ENCODE measurements around the gene ZIC5.

Gene ZIC5

DNA sequence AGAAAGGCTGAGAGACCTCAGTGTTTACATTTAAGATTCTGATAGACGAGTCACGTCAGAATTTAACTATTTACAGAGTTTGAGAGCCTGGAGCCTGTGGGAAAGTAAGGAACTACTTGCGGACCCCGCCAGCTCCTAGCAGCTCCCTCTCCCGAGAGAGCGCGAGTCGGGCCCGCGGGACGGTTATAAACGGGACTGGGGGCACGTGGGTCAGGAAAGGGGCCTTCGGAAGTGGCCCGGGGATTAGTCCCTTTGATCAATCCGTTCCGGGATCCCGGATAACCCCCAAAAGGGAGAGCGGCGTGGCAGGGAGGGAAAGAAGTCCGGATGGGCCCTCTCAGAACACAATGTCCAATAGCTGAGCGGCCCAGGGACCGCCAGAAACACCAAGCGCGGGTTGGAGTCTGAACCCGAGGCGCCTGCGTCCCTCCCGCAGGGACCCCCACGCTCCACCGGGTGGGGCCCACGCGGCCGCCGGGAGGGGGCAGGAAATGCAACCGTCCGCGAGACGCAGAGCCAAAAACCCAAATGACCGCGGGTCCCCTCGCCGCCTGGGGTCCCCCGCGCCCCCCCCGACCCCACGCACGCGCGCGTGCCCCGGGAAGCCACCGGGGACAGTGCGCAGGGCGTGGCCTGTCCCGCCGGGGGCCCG is 3.6 kb downstream of the ZIC5 start:
- H3K36me3 ChIP-seq (ENCODE audit: low read length), result no peaks in the 10 kb centered on the region
- H4K20me1 ChIP-seq (ENCODE audit: low read depth, low read length), result no peaks in the 10 kb centered on the region
- H3K9ac ChIP-seq (ENCODE audit: low read length), result no peak overlapping the region

DNA sequence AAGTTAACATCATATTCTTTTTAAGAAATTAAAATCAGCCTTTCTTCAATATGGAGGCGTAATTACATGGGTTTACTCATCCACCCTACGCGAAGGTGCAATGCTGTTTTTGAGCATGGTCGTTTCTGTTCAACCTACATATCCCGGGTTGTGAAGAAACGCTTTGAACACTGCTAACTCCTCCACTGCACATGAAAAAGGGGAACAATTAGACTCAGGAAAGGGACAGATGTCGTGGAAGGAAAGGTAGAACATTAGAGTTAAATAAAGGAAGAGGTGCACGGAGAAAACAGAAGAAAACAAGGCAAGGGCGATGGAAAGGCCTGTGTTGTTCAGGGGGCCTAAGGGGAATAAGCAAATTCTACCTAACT is 4.1 kb downstream of the ZIC5 start:
- no peaks in the 10 kb centered on the region for H3K9me3 ChIP-seq (ENCODE audit: insufficient read depth, low read length)
- H2AFZ ChIP-seq (ENCODE audit: low read depth, low read length, severe bottlenecking), result no peak overlapping the region

More for the DNA sequence above, 3.6 kb downstream of the ZIC5 start:
- no peak overlapping the region for H3K4me3 ChIP-seq (ENCODE audit: insufficient read depth, low read length, poor library complexity, severe bottlenecking)
- no peak overlapping the region for H3K27ac ChIP-seq (ENCODE audit: low read depth, low read length)
- no peak overlapping the region for H2AFZ ChIP-seq (ENCODE audit: low read depth, low read length, severe bottlenecking)
- H3K27me3 ChIP-seq (ENCODE audit: low read length), result no peaks in the 10 kb centered on the region
- H3F3A ChIP-seq (ENCODE audit: insufficient read depth), result no peaks in the 10 kb centered on the region
- H3K9me3 ChIP-seq (ENCODE audit: insufficient read depth, low read length), result no peaks in the 10 kb centered on the region
- TF ChIP-seq, protein P1, sequence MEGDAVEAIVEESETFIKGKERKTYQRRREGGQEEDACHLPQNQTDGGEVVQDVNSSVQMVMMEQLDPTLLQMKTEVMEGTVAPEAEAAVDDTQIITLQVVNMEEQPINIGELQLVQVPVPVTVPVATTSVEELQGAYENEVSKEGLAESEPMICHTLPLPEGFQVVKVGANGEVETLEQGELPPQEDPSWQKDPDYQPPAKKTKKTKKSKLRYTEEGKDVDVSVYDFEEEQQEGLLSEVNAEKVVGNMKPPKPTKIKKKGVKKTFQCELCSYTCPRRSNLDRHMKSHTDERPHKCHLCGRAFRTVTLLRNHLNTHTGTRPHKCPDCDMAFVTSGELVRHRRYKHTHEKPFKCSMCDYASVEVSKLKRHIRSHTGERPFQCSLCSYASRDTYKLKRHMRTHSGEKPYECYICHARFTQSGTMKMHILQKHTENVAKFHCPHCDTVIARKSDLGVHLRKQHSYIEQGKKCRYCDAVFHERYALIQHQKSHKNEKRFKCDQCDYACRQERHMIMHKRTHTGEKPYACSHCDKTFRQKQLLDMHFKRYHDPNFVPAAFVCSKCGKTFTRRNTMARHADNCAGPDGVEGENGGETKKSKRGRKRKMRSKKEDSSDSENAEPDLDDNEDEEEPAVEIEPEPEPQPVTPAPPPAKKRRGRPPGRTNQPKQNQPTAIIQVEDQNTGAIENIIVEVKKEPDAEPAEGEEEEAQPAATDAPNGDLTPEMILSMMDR (IDR thresholded peaks at IDR 0.05; ENCODE audit: insufficient read depth, low read length, poor library complexity, severe bottlenecking), result no peak
- no peak for TF ChIP-seq EZH2phosphoT487 (conservative IDR thresholded peaks at IDR 0.05; ENCODE audit: low read length)
- no peak overlapping the region for H3K4me2 ChIP-seq (ENCODE audit: low read depth, low read length, poor library complexity, severe bottlenecking)
- no peaks in the 10 kb centered on the region for H3K9me2 ChIP-seq (replicated peaks; ENCODE audit: insufficient read depth, low read length)
- no peaks in the 10 kb centered on the region for H3K79me2 ChIP-seq (ENCODE audit: insufficient read depth, low read length)

DNA sequence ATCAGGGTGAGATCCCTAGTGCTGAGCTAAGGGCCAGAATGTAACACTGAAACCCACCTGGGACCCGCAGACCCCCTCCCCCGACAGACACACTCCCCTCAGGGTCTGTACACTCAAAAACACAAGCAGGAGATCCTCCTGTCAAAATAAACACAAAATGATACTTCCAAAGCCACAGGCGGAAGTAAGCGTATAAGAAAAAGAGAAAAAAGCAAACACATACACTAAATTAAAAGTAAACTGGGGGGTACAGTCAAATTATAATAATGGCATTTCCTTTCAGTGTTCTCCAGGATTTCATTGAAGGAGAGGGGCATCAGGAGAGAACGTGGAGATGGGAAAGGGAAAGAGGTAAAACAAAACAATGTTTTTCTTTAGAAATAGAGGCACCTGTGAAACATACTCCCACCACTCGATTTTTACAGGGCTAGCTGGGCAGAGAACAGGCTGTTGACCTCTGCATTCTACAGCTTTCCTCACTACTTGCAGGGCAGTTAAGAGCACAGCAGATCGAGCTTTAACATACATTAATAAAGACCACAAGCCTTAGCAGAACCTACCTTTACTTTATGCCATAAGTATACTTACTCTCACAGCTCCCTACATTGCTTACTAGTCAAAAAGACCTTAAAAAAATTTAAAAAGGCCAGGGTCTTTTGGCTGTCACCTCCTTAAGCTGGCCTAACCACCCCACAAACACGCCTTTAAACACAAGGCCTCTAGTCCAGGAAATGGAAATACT is 5.3 kb downstream of the ZIC5 start:
- Histone ChIP-seq H4K20me1 (ENCODE audit: low read depth, low read length) (no peaks in the 10 kb centered on the region), H3K4me3 (ENCODE audit: insufficient read depth, low read length, poor library complexity, severe bottlenecking) (no peak overlapping the region), H2AFZ (ENCODE audit: low read depth, low read length, severe bottlenecking) (no peak overlapping the region), H3K79me2 (ENCODE audit: insufficient read depth, low read length) (no peaks in the 10 kb centered on the region), H3K27me3 (ENCODE audit: low read length) (no peaks in the 10 kb centered on the region), H3K9me2 (replicated peaks; ENCODE audit: insufficient read depth, low read length) (no peaks in the 10 kb centered on the region), H3K27ac (ENCODE audit: low read depth, low read length) (no peak overlapping the region), H3K36me3 (ENCODE audit: low read length) (no peaks in the 10 kb centered on the region), H3F3A (ENCODE audit: insufficient read depth) (no peaks in the 10 kb centered on the region), H3K9me3 (ENCODE audit: insufficient read depth, low read length) (no peaks in the 10 kb centered on the region), H3K9ac (ENCODE audit: low read length) (no peak overlapping the region), H3K4me2 (ENCODE audit: low read depth, low read length, poor library complexity, severe bottlenecking) (no peak overlapping the region)
- TF ChIP-seq EZH2phosphoT487 (conservative IDR thresholded peaks at IDR 0.05; ENCODE audit: low read length), result no peak
- TF ChIP-seq, protein P1 (IDR thresholded peaks at IDR 0.05; ENCODE audit: insufficient read depth, low read length, poor library complexity, severe bottlenecking), result no peak

More for the DNA sequence above, 4.1 kb downstream of the ZIC5 start:
- no peak overlapping the region for H3K4me2 ChIP-seq (ENCODE audit: low read depth, low read length, poor library complexity, severe bottlenecking)
- no peak overlapping the region for H3K4me3 ChIP-seq (ENCODE audit: insufficient read depth, low read length, poor library complexity, severe bottlenecking)
- no peaks in the 10 kb centered on the region for H3K79me2 ChIP-seq (ENCODE audit: insufficient read depth, low read length)
- H4K20me1 ChIP-seq (ENCODE audit: low read depth, low read length), result no peaks in the 10 kb centered on the region
- H3K36me3 ChIP-seq (ENCODE audit: low read length), result no peaks in the 10 kb centered on the region
- no peak overlapping the region for H3K27ac ChIP-seq (ENCODE audit: low read depth, low read length)
- H3K9me2 ChIP-seq (replicated peaks; ENCODE audit: insufficient read depth, low read length), result no peaks in the 10 kb centered on the region
- no peaks in the 10 kb centered on the region for H3K27me3 ChIP-seq (ENCODE audit: low read length)
- no peak overlapping the region for H3K9ac ChIP-seq (ENCODE audit: low read length)
- no peaks in the 10 kb centered on the region for H3F3A ChIP-seq (ENCODE audit: insufficient read depth)
- TF ChIP-seq, protein P1 (IDR thresholded peaks at IDR 0.05; ENCODE audit: insufficient read depth, low read length, poor library complexity, severe bottlenecking), result no peak
- TF ChIP-seq EZH2phosphoT487 (conservative IDR thresholded peaks at IDR 0.05; ENCODE audit: low read length), result no peak
